Liver (tissue), 9 donors: Measurements from ENCODE around the gene NINJ1. TPM values are rescaled to one million over a fixed set of nuclear protein-coding genes. Genes with fewer than 3 reads are reported as not detected.

Experiments used
- DNase-seq: peaks from one replicate; pipeline ENCODE4 v3.0.0-alpha.2; 2017; ENCODE audit warnings: low spot score
- H3K27ac ChIP-seq, 2 donors: one replicate each; pipeline ENCODE4 v1.7.0; 2013; ENCODE audit warnings: inconsistent platforms in 2 of 2, low read length in 2 of 2, control low read depth in 1 of 2, low read depth in 1 of 2, mild to moderate bottlenecking in 1 of 2
- H3K27me3 ChIP-seq, 4 donors: one replicate each; pipeline versions ENCODE4 v1.6.1 to v1.7.0; 2013; ENCODE audit warnings: low read length in 3 of 4, inconsistent platforms in 1 of 4, mild to moderate bottlenecking in 1 of 4, moderate library complexity in 1 of 4; ENCODE audit not compliant: control insufficient read depth in 4 of 4, insufficient read depth in 4 of 4
- H3K36me3 ChIP-seq, 4 donors: one replicate each; pipeline versions ENCODE4 v1.6.1 to v1.7.0; 2013; ENCODE audit warnings: low read length in 3 of 4, mild to moderate bottlenecking in 3 of 4, low read depth in 1 of 4, moderate library complexity in 1 of 4; ENCODE audit not compliant: control insufficient read depth in 4 of 4, insufficient read depth in 3 of 4
- H3K4me1 ChIP-seq, 4 donors: one replicate each; pipeline versions ENCODE4 v1.6.1 to v1.7.0; 2013; ENCODE audit warnings: low read length in 3 of 4, mild to moderate bottlenecking in 3 of 4, moderate library complexity in 1 of 4; ENCODE audit not compliant: control insufficient read depth in 4 of 4, insufficient read depth in 4 of 4
- H3K4me3 ChIP-seq, 3 donors: one replicate each; pipeline versions ENCODE4 v1.6.1 to v1.7.0; 2013; ENCODE audit warnings: low read length in 3 of 3, control low read depth in 1 of 3, low read depth in 1 of 3, mild to moderate bottlenecking in 1 of 3
- H3K9ac ChIP-seq, 2 donors: one replicate each; pipeline ENCODE4 v1.7.0; 2013; ENCODE audit warnings: low read length in 2 of 2, mild to moderate bottlenecking in 2 of 2, moderate library complexity in 2 of 2, control low read depth in 1 of 2, low read depth in 1 of 2
- H3K9me3 ChIP-seq, 4 donors: one replicate each; pipeline versions ENCODE4 v1.6.1 to v1.7.0; 2013; ENCODE audit warnings: low read length in 3 of 4; ENCODE audit not compliant: control insufficient read depth in 4 of 4
- ATF3 ChIP-seq: IDR thresholded peaks from 2 replicates; pipeline ENCODE4 v1.6.1; 2016; ENCODE audit warnings: antibody characterized with exemption
- CTCF ChIP-seq: fragments of 150-350 bp; IDR thresholded peaks from 2 replicates; pipeline ENCODE4 v1.5.1; 2017; ENCODE audit warnings: improper control_type of control experiment, low read depth, low read length; ENCODE audit not compliant: missing input control
- FOXA1 ChIP-seq: IDR thresholded peaks from 2 replicates; pipeline ENCODE4 v1.6.1; 2016; ENCODE audit warnings: antibody characterized with exemption
- FOXA2 ChIP-seq: IDR thresholded peaks from 2 replicates; pipeline ENCODE4 v1.6.1; 2016; ENCODE audit warnings: antibody characterized with exemption
- HNF4A ChIP-seq, 2 donors: conservative IDR thresholded peaks; 2 replicates each; pipeline ENCODE4 v1.6.1; 2016; ENCODE audit warnings: antibody characterized with exemption in 2 of 2, mild to moderate bottlenecking in 2 of 2
- JUND ChIP-seq, 2 donors: IDR thresholded peaks; 2 replicates each; pipeline ENCODE4 v1.6.1; 2016; ENCODE audit warnings: antibody characterized with exemption in 2 of 2
- NR2F2 ChIP-seq: IDR thresholded peaks from 2 replicates; pipeline ENCODE4 v1.6.1; 2016; ENCODE audit warnings: antibody characterized with exemption
- RAD21 ChIP-seq, 2 donors: IDR thresholded peaks; 2 replicates each; pipeline ENCODE4 v1.6.1; 2016; ENCODE audit warnings: antibody characterized with exemption in 2 of 2, mild to moderate bottlenecking in 2 of 2
- REST ChIP-seq: IDR thresholded peaks from 2 replicates; pipeline ENCODE4 v1.6.1; 2016; ENCODE audit warnings: antibody characterized with exemption, mild to moderate bottlenecking
- RXRA ChIP-seq, 2 donors: IDR thresholded peaks; 2 replicates each; pipeline ENCODE4 v1.6.1; 2017 to 2018; ENCODE audit warnings: antibody characterized with exemption in 2 of 2, mild to moderate bottlenecking in 1 of 2
- TAF1 ChIP-seq: conservative IDR thresholded peaks from 2 replicates; pipeline ENCODE4 v1.6.1; 2016; ENCODE audit warnings: antibody characterized with exemption, mild to moderate bottlenecking
- YY1 ChIP-seq: IDR thresholded peaks from 2 replicates; pipeline ENCODE4 v1.6.1; 2016; ENCODE audit warnings: antibody characterized with exemption, mild to moderate bottlenecking
- ZBTB33 ChIP-seq: IDR thresholded peaks from 2 replicates; pipeline ENCODE4 v1.6.1; 2016; ENCODE audit warnings: antibody characterized with exemption
- WGBS: extraction: QIAGEN DNeasy Blood & Tissue Kit; methylation state at CpG from one replicate; pipeline ENCODE4 v1.1.7; 2013; 5-methylcytosine and 5-hydroxymethylcytosine counted together
- polyA plus RNA-seq, 2 donors: library from polyadenylated mRNA; stranded (reverse) in 1 of 2; unstranded in 1 of 2; fragments of 200-250 nt in 1 of 2; fragments of >200 nt in 1 of 2; fragmentation: Nextera tagmentation in 1 of 2; extraction: Ambion mirVana in 1 of 2; gene quantifications; one replicate each; pipeline versions ENCODE4 v1.2.1 to v1.2.3, GENCODE V29; 2013 to 2015
- total RNA-seq, 2 donors: library from RNA; depleted of rRNA; stranded (reverse); fragments of >200 nt; gene quantifications; one replicate each; pipeline ENCODE4 v1.2.3, GENCODE V29; 2014
- donor health status: healthy.
- donor health status: healthy.
- donor health status: healthy.
- donor health status: healthy.
- donor health status: healthy.

Gene NINJ1
- total and polyA plus RNA-seq, 4 donors, result 31.2 to 72.1 (median 55.2) TPM

GRCh38 chr9:93126825-93127368 lies 7.2 kb downstream of the NINJ1 start:
- no peaks in the 10 kb centered on the region for H3K9me3 ChIP-seq
- H3K4me3 ChIP-seq, result no peak overlapping the region
- H3K27me3 ChIP-seq, result no peaks in the 10 kb centered on the region
- no peak overlapping the region for H3K9ac ChIP-seq
- TF ChIP-seq FOXA1 (no peak), HNF4A (conservative IDR thresholded peaks at IDR 0.05) (peak in 1 of 2 donors; percentile 63), TAF1 (no peak), CTCF (no peak), YY1 (no peak)
- H3K4me1 ChIP-seq, result peaks cover 8 to 43% (median 24%) of the 10 kb centered on the region in 4 donors
- DNase-seq, result peak; percentile 63
- H3K27ac ChIP-seq, result peak overlapping the region; percentile 25 to 40
- peaks cover 4 to 22% (median 11%) of the 10 kb centered on the region in 4 donors for H3K36me3 ChIP-seq
- WGBS, result 70% methylated on average over 18 of the region's 18 CpGs

- H3K4me1 ChIP-seq, result peaks cover 7 to 37% (median 21%) of the 10 kb centered on the region in 4 donors
- H3K9me3 ChIP-seq, result no peaks in the 10 kb centered on the region
- H3K27ac ChIP-seq, result peak overlapping the region in 1 of 2 donors; percentile 25
- WGBS, result 92% methylated on average over 23 of the region's 23 CpGs
- DNase-seq, result peak; percentile 31
- no peak overlapping the region for H3K4me3 ChIP-seq
- peaks cover 4 to 22% (median 13%) of the 10 kb centered on the region in 4 donors for H3K36me3 ChIP-seq
- no peak for TF ChIP-seq RXRA (IDR thresholded peaks at IDR 0.05)
- no peak for TF ChIP-seq REST
- no peak for TF ChIP-seq HNF4A (conservative IDR thresholded peaks at IDR 0.05)
- TF ChIP-seq FOXA1, result no peak
- no peak for TF ChIP-seq RAD21 (IDR thresholded peaks at IDR 0.05)
- TF ChIP-seq JUND (IDR thresholded peaks at IDR 0.05), result no peak
- TF ChIP-seq CTCF, result no peak
- no peak for TF ChIP-seq TAF1
- no peak for TF ChIP-seq YY1
- no peak for TF ChIP-seq FOXA2
- TF ChIP-seq ATF3, result no peak
- no peak for TF ChIP-seq ZBTB33
- TF ChIP-seq NR2F2, result no peak
- no peak overlapping the region for H3K9ac ChIP-seq
- no peaks in the 10 kb centered on the region for H3K27me3 ChIP-seq
These were observed 7.8 kb downstream of the NINJ1 start for GRCh38 chr9:93126151-93126781.
